ENCODE measurements around the gene SPACA9.

GRCh38 chr9:132888151-132888550 is 9.5 kb downstream of the SPACA9 start:
- TF ChIP-seq TAF1 (IDR thresholded peaks at IDR 0.05; ENCODE audit: borderline replicate concordance, insufficient read depth, low read length) (no peak), REST (IDR thresholded peaks at IDR 0.05; ENCODE audit: insufficient read depth in 1 of 2, low read depth in 2 of 2, low read length in 2 of 2) (no peak)
